Loucy (cell line): ENCODE data around the gene TGOLN2.

Experiments
- CTCF ChIP-seq: fragments of 200-600 bp; sonication (generic); conservative IDR thresholded peaks from 2 replicates; pipeline ENCODE4 v1.5.1; 2014; ENCODE audit warnings: mild to moderate bottlenecking, antibody characterized with exemption, low read length
- EZH2phosphoT487 ChIP-seq: fragments of 200-600 bp; IDR thresholded peaks from 2 replicates; pipeline ENCODE4 v1.6.1; 2018; ENCODE audit warnings: antibody characterized with exemption, mild to moderate bottlenecking, moderate library complexity, borderline replicate concordance

- no peak for TF ChIP-seq CTCF
- TF ChIP-seq EZH2phosphoT487 = no peak
These were observed 20.3 kb downstream of the TGOLN2 start for GRCh38 chr2:85307527-85307897.
